Stimulated activated CD8-positive, alpha-beta memory T cell treated with anti-CD3 and anti-CD28 coated beads, Interleukin-7, amount 100 ng/mL, for 4 hours (primary cell): Measurements from ENCODE around the gene MLLT3.

ENCODE experiments used
- DNase-seq, 2 donors: peaks; one replicate each; pipeline ENCODE4 v3.0.0-alpha.2; 2020; ENCODE audit warnings: low read depth in 2 of 2

The MLLT3 gene

GRCh38 chr9:20622330-20623020 is at the start of gene MLLT3:
Gene MLLT3, minus strand, starts transcription at chr9:20622499.
- DNase-seq: peak; percentile 93 to 97

- DNase-seq: no peak
Measured at GRCh38 chr9:20671635-20672034, 49.3 kb upstream of the MLLT3 start.

GRCh38 chr9:20670395-20670794 is 48.1 kb upstream of the MLLT3 start:
- DNase-seq: no peak

- DNase-seq: no peak
Measured at GRCh38 chr9:20664501-20664900, 42.2 kb upstream of the MLLT3 start.

GRCh38 chr9:20663133-20663532 is 40.8 kb upstream of the MLLT3 start:
- no peak for DNase-seq

- no peak for DNase-seq
Measured at GRCh38 chr9:20662156-20662555, 39.9 kb upstream of the MLLT3 start.

- DNase-seq: no peak
Measured at GRCh38 chr9:20659474-20659967, 37.2 kb upstream of the MLLT3 start.

- DNase-seq: no peak
Measured at GRCh38 chr9:20658677-20659473, 36.6 kb upstream of the MLLT3 start.

- DNase-seq: peak; percentile 3 to 25
Measured at GRCh38 chr9:20658246-20658667, 36.0 kb upstream of the MLLT3 start.

- no peak for DNase-seq
Measured at GRCh38 chr9:20651939-20652338, 29.6 kb upstream of the MLLT3 start.

- no peak for DNase-seq
Measured at GRCh38 chr9:20650750-20651299, 28.5 kb upstream of the MLLT3 start.

GRCh38 chr9:20650313-20650712 is 28.0 kb upstream of the MLLT3 start:
- no peak for DNase-seq

- DNase-seq: no peak
Measured at GRCh38 chr9:20649381-20649780, 27.1 kb upstream of the MLLT3 start.

GRCh38 chr9:20646656-20647055 is 24.4 kb upstream of the MLLT3 start:
- DNase-seq: no peak

- no peak for DNase-seq
Measured at GRCh38 chr9:20643660-20644059, 21.4 kb upstream of the MLLT3 start.

GRCh38 chr9:20642045-20642444 is 19.7 kb upstream of the MLLT3 start:
- DNase-seq: no peak

- DNase-seq: peak; percentile 60 to 63
Measured at GRCh38 chr9:20640331-20641187, 18.3 kb upstream of the MLLT3 start.

GRCh38 chr9:20636888-20637440 is 14.7 kb upstream of the MLLT3 start:
- DNase-seq: no peak

GRCh38 chr9:20634895-20635294 is 12.6 kb upstream of the MLLT3 start:
- DNase-seq: no peak

- no peak for DNase-seq
Measured at GRCh38 chr9:20632705-20633104, 10.4 kb upstream of the MLLT3 start.

- DNase-seq: no peak
Measured at GRCh38 chr9:20630241-20630943, 8.1 kb upstream of the MLLT3 start.
